Measurements from ENCODE around the gene LMTK3.
"Not testable (repeated sequence)": the region's sequence is repeated elsewhere in the genome, so short reads cannot be mapped to it uniquely, and the experiment has no call there.

Gene LMTK3

GRCh38 chr19:48491793-48492123, 19.9 kb downstream of the LMTK3 start:
- H3K4me3 ChIP-seq (ENCODE audit: low read depth, low read length): no peak overlapping the region
- DNase-seq (ENCODE audit: low read depth): no peak

- DNase-seq (ENCODE audit: low read depth): no peak
- H3K4me3 ChIP-seq (ENCODE audit: low read depth, low read length): no peak overlapping the region
Measured at GRCh38 chr19:48490981-48491792, 20.4 kb downstream of the LMTK3 start.

GRCh38 chr19:48489608-48490216, 21.9 kb downstream of the LMTK3 start:
- DNase-seq (ENCODE audit: low read depth): no peak

GRCh38 chr19:48488478-48488877, 23.2 kb downstream of the LMTK3 start:
- DNase-seq (ENCODE audit: low read depth); H3K4me3 ChIP-seq (ENCODE audit: low read depth, low read length): not testable (repeated sequence)

More at GRCh38 chr19:48489608-48490216, 21.9 kb downstream of the LMTK3 start:
- H3K4me3 ChIP-seq (ENCODE audit: low read depth, low read length): no peak overlapping the region

GRCh38 chr19:48487948-48488347, 23.7 kb downstream of the LMTK3 start:
- DNase-seq (ENCODE audit: low read depth): no peak
- H3K4me3 ChIP-seq (ENCODE audit: low read depth, low read length): no peak overlapping the region

- DNase-seq (ENCODE audit: low read depth): no peak
- H3K4me3 ChIP-seq (ENCODE audit: low read depth, low read length): no peak overlapping the region
Measured at GRCh38 chr19:48487544-48487943, 24.1 kb downstream of the LMTK3 start.

- not testable (repeated sequence) for H3K4me3 ChIP-seq (ENCODE audit: low read depth, low read length); DNase-seq (ENCODE audit: low read depth)
Measured at GRCh38 chr19:48486706-48487105, 24.9 kb downstream of the LMTK3 start.

- H3K4me3 ChIP-seq (ENCODE audit: low read depth, low read length): no peak overlapping the region
- DNase-seq (ENCODE audit: low read depth): no peak
Measured at GRCh38 chr19:48484931-48485612, 26.6 kb downstream of the LMTK3 start.

- DNase-seq (ENCODE audit: low read depth): no peak
- H3K4me3 ChIP-seq (ENCODE audit: low read depth, low read length): no peak overlapping the region
Measured at GRCh38 chr19:48484247-48484893, 27.3 kb downstream of the LMTK3 start.

- H3K4me3 ChIP-seq (ENCODE audit: low read depth, low read length): no peak overlapping the region
- DNase-seq (ENCODE audit: low read depth): no peak
Measured at GRCh38 chr19:48483301-48483700, 28.3 kb downstream of the LMTK3 start.

- H3K4me3 ChIP-seq (ENCODE audit: low read depth, low read length): no peak overlapping the region
- DNase-seq (ENCODE audit: low read depth): no peak
Measured at GRCh38 chr19:48481846-48482639, 29.6 kb downstream of the LMTK3 start.

GRCh38 chr19:48480558-48481500, 30.8 kb downstream of the LMTK3 start:
- H3K4me3 ChIP-seq (ENCODE audit: low read depth, low read length): peak overlapping the region; percentile 40
- no peak for DNase-seq (ENCODE audit: low read depth)

GRCh38 chr19:48480183-48480557, 31.5 kb downstream of the LMTK3 start:
- no peak for DNase-seq (ENCODE audit: low read depth)
- peak overlapping the region; percentile 40 for H3K4me3 ChIP-seq (ENCODE audit: low read depth, low read length)

GRCh38 chr19:48479686-48480085, 31.9 kb downstream of the LMTK3 start:
- DNase-seq (ENCODE audit: low read depth): no peak
- no peak overlapping the region for H3K4me3 ChIP-seq (ENCODE audit: low read depth, low read length)

GRCh38 chr19:48478339-48479256, 33.0 kb downstream of the LMTK3 start:
- DNase-seq (ENCODE audit: low read depth): no peak
- no peak overlapping the region for H3K4me3 ChIP-seq (ENCODE audit: low read depth, low read length)

- no peak for DNase-seq (ENCODE audit: low read depth)
Measured at GRCh38 chr19:48477698-48478338, 33.8 kb downstream of the LMTK3 start.

More at GRCh38 chr19:48477698-48478338, 33.8 kb downstream of the LMTK3 start:
- no peak overlapping the region for H3K4me3 ChIP-seq (ENCODE audit: low read depth, low read length)
